ENCODE data around the gene TMCC3. TPM values are rescaled to one million over a fixed set of nuclear protein-coding genes. Genes with fewer than 3 reads are reported as not detected.
A peak's percentile ranks its signal among the peaks of the same experiment; 100 is the strongest.

The TMCC3 gene
- total RNA-seq, 3 donors from 2014 or later (not counting 1 experiment from before 2014, with no cell fraction given): 20.1 to 29.3 (median 21.6) TPM

- intact Hi-C loops (cut with micrococcal nuclease): no loop called here
- no peaks in the 10 kb centered on the region for H3K36me3 Mint-ChIP-seq
- Histone ChIP-seq H3K36me3 (ENCODE audit: control insufficient read depth, insufficient read depth, low read length) (no peaks in the 10 kb centered on the region), H3K9me3 (ENCODE audit: control insufficient read depth, insufficient read depth, low read length) (no peaks in the 10 kb centered on the region), H3K4me1 (ENCODE audit: control insufficient read depth, insufficient read depth, low read length) (peaks cover 12% of the 10 kb centered on the region), H3K27ac (ENCODE audit: low read length) (no peak overlapping the region), H3K27me3 (ENCODE audit: control insufficient read depth, insufficient read depth, low read length) (no peaks in the 10 kb centered on the region), H3K4me3 (ENCODE audit: low read length) (peak overlapping the region; percentile 47)
- H3K4me3 Mint-ChIP-seq: peak overlapping the region; percentile 95
- H3K4me1 Mint-ChIP-seq: peaks cover 34 to 40% of the 10 kb centered on the region in 2 donors
- DNase-seq (peak; percentile 56), ATAC-seq (peak; percentile 70 to 81 (median 73))
- peaks cover 0 to 2% of the 10 kb centered on the region in 2 donors for H3K27me3 Mint-ChIP-seq (ENCODE audit: low read depth in 2 of 2)
- TF ChIP-seq CTCF (IDR thresholded peaks at IDR 0.05): peak; percentile 48
- WGBS (ENCODE audit: insufficient coverage): 10% methylated on average over 72 of the region's 72 CpGs
- H3K27ac Mint-ChIP-seq: peak overlapping the region; percentile 68 to 88
- H3K9me3 Mint-ChIP-seq: no peaks in the 10 kb centered on the region
Measured at GRCh38 chr12:94649349-94650142, 811 bp downstream of the TMCC3 start.

- Histone ChIP-seq H3K4me1 (ENCODE audit: control insufficient read depth, insufficient read depth, low read length) (peaks cover 21% of the 10 kb centered on the region), H3K27me3 (ENCODE audit: control insufficient read depth, insufficient read depth, low read length) (no peaks in the 10 kb centered on the region), H3K4me3 (ENCODE audit: low read length) (no peak overlapping the region), H3K27ac (ENCODE audit: low read length) (no peak overlapping the region), H3K9me3 (ENCODE audit: control insufficient read depth, insufficient read depth, low read length) (no peaks in the 10 kb centered on the region), H3K36me3 (ENCODE audit: control insufficient read depth, insufficient read depth, low read length) (no peaks in the 10 kb centered on the region)
- H3K27me3 Mint-ChIP-seq (ENCODE audit: low read depth in 2 of 2): peaks cover 0 to 2% of the 10 kb centered on the region in 2 donors
- H3K4me3 Mint-ChIP-seq: peak overlapping the region; percentile 95
- no peaks in the 10 kb centered on the region for H3K36me3 Mint-ChIP-seq
- H3K27ac Mint-ChIP-seq: peak overlapping the region; percentile 68 to 88
- ATAC-seq (no peak), DNase-seq (no peak)
- 97% methylated on average over 4 of the region's 4 CpGs for WGBS (ENCODE audit: insufficient coverage)
- H3K4me1 Mint-ChIP-seq: peaks cover 43 to 50% of the 10 kb centered on the region in 2 donors
- H3K9me3 Mint-ChIP-seq: no peaks in the 10 kb centered on the region
- intact Hi-C loops (cut with micrococcal nuclease): no loop called here
- TF ChIP-seq CTCF (IDR thresholded peaks at IDR 0.05): no peak
Measured at GRCh38 chr12:94648578-94648977, 1.8 kb downstream of the TMCC3 start.

GRCh38 chr12:94644141-94644979 lies 6.0 kb downstream of the TMCC3 start:
- ATAC-seq (peak; percentile 64 to 77 (median 71)), DNase-seq (peak; percentile 26 to 31)
- Histone ChIP-seq H3K4me3 (ENCODE audit: low read length) (peak overlapping the region; percentile 13), H3K9me3 (ENCODE audit: control insufficient read depth, insufficient read depth, low read length) (no peaks in the 10 kb centered on the region), H3K27me3 (ENCODE audit: control insufficient read depth, insufficient read depth, low read length) (no peaks in the 10 kb centered on the region), H3K36me3 (ENCODE audit: control insufficient read depth, insufficient read depth, low read length) (no peaks in the 10 kb centered on the region), H3K27ac (ENCODE audit: low read length) (peak overlapping the region; percentile 40), H3K4me1 (ENCODE audit: control insufficient read depth, insufficient read depth, low read length) (peaks cover 33% of the 10 kb centered on the region)
- Mint-ChIP-seq H3K4me3 (peak overlapping the region; percentile 80), H3K27ac (peak overlapping the region; percentile 84 to 85), H3K9me3 (no peaks in the 10 kb centered on the region), H3K27me3 (ENCODE audit: low read depth in 2 of 2) (peaks cover 0 to 2% of the 10 kb centered on the region in 2 donors), H3K36me3 (no peaks in the 10 kb centered on the region), H3K4me1 (peaks cover 58 to 68% of the 10 kb centered on the region in 2 donors)
- no peak for TF ChIP-seq CTCF (IDR thresholded peaks at IDR 0.05)
- intact Hi-C loops (cut with micrococcal nuclease): loop anchor here (1.0 kb wide), 2 partner anchors 23 to 32 kb away; no protein-coding TSS in a partner anchor
- WGBS (ENCODE audit: insufficient coverage): 16% methylated on average over 14 of the region's 14 CpGs
